ENCODE measurements around the gene SCAPER.

DNA sequence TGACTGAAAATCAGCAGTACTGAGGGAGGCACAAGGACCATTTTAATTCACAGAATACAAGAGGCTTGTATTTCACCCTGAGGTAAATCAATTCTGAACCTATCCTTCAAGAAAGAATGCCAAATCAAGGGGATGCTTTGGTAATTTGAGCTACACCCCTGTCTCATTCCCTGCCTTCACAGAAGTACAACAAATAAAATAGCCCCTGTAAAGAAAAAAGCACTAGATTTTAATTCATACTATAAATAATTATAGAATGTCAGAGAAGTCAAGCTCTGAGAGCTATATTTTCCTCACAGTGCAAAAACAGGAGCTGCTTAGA, 319.6 kb downstream of the SCAPER start:
- TF ChIP-seq, protein P1, sequence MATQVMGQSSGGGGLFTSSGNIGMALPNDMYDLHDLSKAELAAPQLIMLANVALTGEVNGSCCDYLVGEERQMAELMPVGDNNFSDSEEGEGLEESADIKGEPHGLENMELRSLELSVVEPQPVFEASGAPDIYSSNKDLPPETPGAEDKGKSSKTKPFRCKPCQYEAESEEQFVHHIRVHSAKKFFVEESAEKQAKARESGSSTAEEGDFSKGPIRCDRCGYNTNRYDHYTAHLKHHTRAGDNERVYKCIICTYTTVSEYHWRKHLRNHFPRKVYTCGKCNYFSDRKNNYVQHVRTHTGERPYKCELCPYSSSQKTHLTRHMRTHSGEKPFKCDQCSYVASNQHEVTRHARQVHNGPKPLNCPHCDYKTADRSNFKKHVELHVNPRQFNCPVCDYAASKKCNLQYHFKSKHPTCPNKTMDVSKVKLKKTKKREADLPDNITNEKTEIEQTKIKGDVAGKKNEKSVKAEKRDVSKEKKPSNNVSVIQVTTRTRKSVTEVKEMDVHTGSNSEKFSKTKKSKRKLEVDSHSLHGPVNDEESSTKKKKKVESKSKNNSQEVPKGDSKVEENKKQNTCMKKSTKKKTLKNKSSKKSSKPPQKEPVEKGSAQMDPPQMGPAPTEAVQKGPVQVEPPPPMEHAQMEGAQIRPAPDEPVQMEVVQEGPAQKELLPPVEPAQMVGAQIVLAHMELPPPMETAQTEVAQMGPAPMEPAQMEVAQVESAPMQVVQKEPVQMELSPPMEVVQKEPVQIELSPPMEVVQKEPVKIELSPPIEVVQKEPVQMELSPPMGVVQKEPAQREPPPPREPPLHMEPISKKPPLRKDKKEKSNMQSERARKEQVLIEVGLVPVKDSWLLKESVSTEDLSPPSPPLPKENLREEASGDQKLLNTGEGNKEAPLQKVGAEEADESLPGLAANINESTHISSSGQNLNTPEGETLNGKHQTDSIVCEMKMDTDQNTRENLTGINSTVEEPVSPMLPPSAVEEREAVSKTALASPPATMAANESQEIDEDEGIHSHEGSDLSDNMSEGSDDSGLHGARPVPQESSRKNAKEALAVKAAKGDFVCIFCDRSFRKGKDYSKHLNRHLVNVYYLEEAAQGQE (IDR thresholded peaks at IDR 0.05; ENCODE audit: insufficient read depth in 1 of 2, low read depth in 2 of 2, low read length in 2 of 2), result no peak
- no peak for TF ChIP-seq POLR2AphosphoS5 (IDR thresholded peaks at IDR 0.05; ENCODE audit: low read depth, low read length)

Measured in PFSK-1 (cell line).